Neural progenitor cell (in vitro differentiated cells): Measurements from ENCODE around the gene EIF2B4.

Source experiments
- EZH2 ChIP-seq: fragments of 200-600 bp; sonication (generic); IDR thresholded peaks from 2 replicates; pipeline ENCODE4 v1.6.1; 2017; ENCODE audit warnings: antibody characterized with exemption, mild to moderate bottlenecking, moderate library complexity
- TF ChIP-seq, protein P1 (sequence below): fragments of 200-600 bp; sonication (generic); IDR thresholded peaks from 2 replicates; pipeline ENCODE4 v1.5.1; 2017; ENCODE audit warnings: antibody characterized with exemption, mild to moderate bottlenecking

DNA sequence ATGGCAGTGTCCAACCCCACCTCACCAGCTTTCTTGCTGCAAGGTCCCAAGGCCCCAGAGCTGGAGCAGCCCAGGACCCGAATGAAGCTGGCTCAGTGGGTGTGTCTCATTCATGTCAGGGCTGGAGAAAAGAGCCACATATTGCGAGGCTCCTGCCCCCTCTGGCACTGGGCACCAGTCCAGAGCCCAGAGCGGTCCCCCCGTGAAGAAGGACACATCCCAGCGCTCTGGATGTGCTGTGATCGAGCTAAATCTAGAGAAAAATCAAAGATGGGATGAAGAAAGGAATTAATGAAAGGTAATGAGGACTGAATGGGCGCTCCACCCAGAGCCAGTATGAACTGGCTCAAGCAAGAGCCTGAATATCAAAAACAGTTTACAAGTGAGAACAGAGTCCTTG lies 34.0 kb downstream of the EIF2B4 start:
- TF ChIP-seq, protein P1, sequence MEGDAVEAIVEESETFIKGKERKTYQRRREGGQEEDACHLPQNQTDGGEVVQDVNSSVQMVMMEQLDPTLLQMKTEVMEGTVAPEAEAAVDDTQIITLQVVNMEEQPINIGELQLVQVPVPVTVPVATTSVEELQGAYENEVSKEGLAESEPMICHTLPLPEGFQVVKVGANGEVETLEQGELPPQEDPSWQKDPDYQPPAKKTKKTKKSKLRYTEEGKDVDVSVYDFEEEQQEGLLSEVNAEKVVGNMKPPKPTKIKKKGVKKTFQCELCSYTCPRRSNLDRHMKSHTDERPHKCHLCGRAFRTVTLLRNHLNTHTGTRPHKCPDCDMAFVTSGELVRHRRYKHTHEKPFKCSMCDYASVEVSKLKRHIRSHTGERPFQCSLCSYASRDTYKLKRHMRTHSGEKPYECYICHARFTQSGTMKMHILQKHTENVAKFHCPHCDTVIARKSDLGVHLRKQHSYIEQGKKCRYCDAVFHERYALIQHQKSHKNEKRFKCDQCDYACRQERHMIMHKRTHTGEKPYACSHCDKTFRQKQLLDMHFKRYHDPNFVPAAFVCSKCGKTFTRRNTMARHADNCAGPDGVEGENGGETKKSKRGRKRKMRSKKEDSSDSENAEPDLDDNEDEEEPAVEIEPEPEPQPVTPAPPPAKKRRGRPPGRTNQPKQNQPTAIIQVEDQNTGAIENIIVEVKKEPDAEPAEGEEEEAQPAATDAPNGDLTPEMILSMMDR: no peak
- no peak for TF ChIP-seq EZH2
